Effector memory CD4-positive, alpha-beta T cell (primary cell): ENCODE results near the gene EFHC1.

Source experiments
- DNase-seq, 3 donors: peaks; one replicate each; pipeline ENCODE4 v3.0.0-alpha.2; 2020
- H3K27ac ChIP-seq: 2 replicates; pipeline ENCODE4 v1.7.0; 2013; ENCODE audit warnings: mild to moderate bottlenecking, low read length, moderate library complexity; ENCODE audit not compliant: insufficient read depth, poor library complexity, severe bottlenecking
- H3K27me3 ChIP-seq: replicated peaks from 2 replicates; pipeline ENCODE4 v1.7.0; 2013; ENCODE audit warnings: mild to moderate bottlenecking, low read length; ENCODE audit not compliant: insufficient read depth, control insufficient read depth, poor library complexity, severe bottlenecking
- H3K36me3 ChIP-seq: 2 replicates; pipeline ENCODE4 v1.7.0; 2013; ENCODE audit warnings: mild to moderate bottlenecking, low read length, moderate library complexity; ENCODE audit not compliant: control insufficient read depth, insufficient read depth
- H3K4me1 ChIP-seq: 2 replicates; pipeline ENCODE4 v1.7.0; 2013; ENCODE audit warnings: low read length, mild to moderate bottlenecking; ENCODE audit not compliant: control insufficient read depth, insufficient read depth, poor library complexity, severe bottlenecking
- H3K4me3 ChIP-seq: 2 replicates; pipeline ENCODE4 v1.7.0; 2013; ENCODE audit warnings: low read length, low read depth, mild to moderate bottlenecking; ENCODE audit not compliant: insufficient read depth, poor library complexity, severe bottlenecking
- H3K9me3 ChIP-seq: 2 replicates; pipeline ENCODE4 v1.7.0; 2013; ENCODE audit warnings: mild to moderate bottlenecking, low read length, moderate library complexity; ENCODE audit not compliant: control insufficient read depth

Gene EFHC1

GRCh38 chr6:52557389-52558265 is 137.5 kb downstream of the EFHC1 start:
- no peak for DNase-seq
- Histone ChIP-seq H3K9me3 (no peaks in the 10 kb centered on the region), H3K36me3 (no peaks in the 10 kb centered on the region), H3K27ac (no peak overlapping the region), H3K4me1 (no peaks in the 10 kb centered on the region), H3K27me3 (no peaks in the 10 kb centered on the region), H3K4me3 (no peak overlapping the region)

- Histone ChIP-seq H3K36me3 (no peaks in the 10 kb centered on the region), H3K27me3 (no peaks in the 10 kb centered on the region), H3K4me1 (no peaks in the 10 kb centered on the region), H3K27ac (no peak overlapping the region), H3K4me3 (no peak overlapping the region), H3K9me3 (no peaks in the 10 kb centered on the region)
- no peak for DNase-seq
These were observed 138.3 kb downstream of the EFHC1 start for GRCh38 chr6:52558266-52559000.

- H3K9me3 ChIP-seq, result no peaks in the 10 kb centered on the region
- H3K27ac ChIP-seq, result no peak overlapping the region
- no peaks in the 10 kb centered on the region for H3K27me3 ChIP-seq
- no peaks in the 10 kb centered on the region for H3K36me3 ChIP-seq
- no peak for DNase-seq
- no peaks in the 10 kb centered on the region for H3K4me1 ChIP-seq
- no peak overlapping the region for H3K4me3 ChIP-seq
These were observed 140.3 kb downstream of the EFHC1 start for GRCh38 chr6:52560462-52560861.

- DNase-seq, result no peak
- no peaks in the 10 kb centered on the region for H3K27me3 ChIP-seq
- no peaks in the 10 kb centered on the region for H3K9me3 ChIP-seq
- no peak overlapping the region for H3K27ac ChIP-seq
- peaks cover 8% of the 10 kb centered on the region for H3K4me1 ChIP-seq
- H3K36me3 ChIP-seq, result no peaks in the 10 kb centered on the region
- no peak overlapping the region for H3K4me3 ChIP-seq
These were observed 142.8 kb downstream of the EFHC1 start for GRCh38 chr6:52562911-52563310.

- peaks cover 8% of the 10 kb centered on the region for H3K4me1 ChIP-seq
- no peaks in the 10 kb centered on the region for H3K27me3 ChIP-seq
- no peak for DNase-seq
- no peaks in the 10 kb centered on the region for H3K9me3 ChIP-seq
- no peak overlapping the region for H3K27ac ChIP-seq
- no peaks in the 10 kb centered on the region for H3K36me3 ChIP-seq
- H3K4me3 ChIP-seq, result no peak overlapping the region
These were observed 144.7 kb downstream of the EFHC1 start for GRCh38 chr6:52564856-52565255.

GRCh38 chr6:52566201-52566600 is 146.1 kb downstream of the EFHC1 start:
- DNase-seq, result no peak
- Histone ChIP-seq H3K27me3 (no peaks in the 10 kb centered on the region), H3K27ac (no peak overlapping the region), H3K36me3 (no peaks in the 10 kb centered on the region), H3K4me3 (no peak overlapping the region), H3K9me3 (no peaks in the 10 kb centered on the region), H3K4me1 (peaks cover 8% of the 10 kb centered on the region)

GRCh38 chr6:52566853-52567279 is 146.7 kb downstream of the EFHC1 start:
- no peaks in the 10 kb centered on the region for H3K36me3 ChIP-seq

GRCh38 chr6:52568320-52568719 is 148.2 kb downstream of the EFHC1 start:
- Histone ChIP-seq H3K36me3 (no peaks in the 10 kb centered on the region), H3K27ac (no peak overlapping the region), H3K9me3 (no peaks in the 10 kb centered on the region), H3K4me3 (no peak overlapping the region), H3K27me3 (no peaks in the 10 kb centered on the region), H3K4me1 (peaks cover 8% of the 10 kb centered on the region)
- DNase-seq, result no peak

More at GRCh38 chr6:52566853-52567279, 146.7 kb downstream of the EFHC1 start:
- Histone ChIP-seq H3K4me3 (no peak overlapping the region), H3K27ac (no peak overlapping the region), H3K4me1 (peaks cover 8% of the 10 kb centered on the region), H3K9me3 (no peaks in the 10 kb centered on the region), H3K27me3 (no peaks in the 10 kb centered on the region)
- DNase-seq, result no peak

- no peaks in the 10 kb centered on the region for H3K27me3 ChIP-seq
- no peaks in the 10 kb centered on the region for H3K9me3 ChIP-seq
- no peak overlapping the region for H3K27ac ChIP-seq
- H3K36me3 ChIP-seq, result no peaks in the 10 kb centered on the region
- H3K4me3 ChIP-seq, result no peak overlapping the region
- H3K4me1 ChIP-seq, result peaks cover 22% of the 10 kb centered on the region
- DNase-seq, result no peak
These were observed 150.2 kb downstream of the EFHC1 start for GRCh38 chr6:52570291-52570700.
